H1 (cell line): ENCODE data around the gene ASB16. TPM values are rescaled to one million over a fixed set of nuclear protein-coding genes. Genes with fewer than 3 reads are reported as not detected.

Experiments used
- CTCF ChIA-PET: fragments of 300-600 bp; sonication (Branson Sonifier 250); formaldehyde crosslinking; loops from one replicate; lab custom pipeline; 2021; ENCODE audit not compliant: partially characterized antibody; lab: Charles Lee
- POLR2A ChIA-PET: fragments of 300-600 bp; sonication (Branson Sonifier 250); formaldehyde crosslinking; loops from one replicate; lab custom pipeline; 2021; ENCODE audit warnings: inconsistent platforms; ENCODE audit not compliant: partially characterized antibody; lab: Charles Lee
- DNase-seq, 2 experiments: peaks; one replicate each; pipeline versions ENCODE4 v3.0.0 to v3.0.0-alpha.2; 2010 to 2022; ENCODE audit warnings: low spot score in 2 of 2, low read depth in 1 of 2, mixed read lengths in 1 of 2
- FAIRE-seq: peaks from 2 replicates; lab custom pipeline; 2011; peaks lifted over from hg19 to GRCh38; lab: Jason Lieb, UNC
- H2AFZ ChIP-seq: 2 replicates; pipeline ENCODE4 v1.8.1; 2012; ENCODE audit warnings: low read length, inconsistent platforms
- H2AK5ac ChIP-seq: 2 replicates; pipeline ENCODE4 v1.6.1; 2013; ENCODE audit warnings: low read depth, low read length
- H2BK120ac ChIP-seq: replicated peaks from 2 replicates; pipeline ENCODE3; 2013; ENCODE audit warnings: low read depth, low read length, inconsistent platforms
- H2BK12ac ChIP-seq: 2 replicates; pipeline ENCODE4 v1.6.1; 2013; ENCODE audit warnings: low read depth, low read length
- H2BK15ac ChIP-seq: 2 replicates; pipeline ENCODE4 v1.6.1; 2013; ENCODE audit warnings: low read length
- H2BK20ac ChIP-seq: 2 replicates; pipeline ENCODE4 v1.6.1; 2013; ENCODE audit warnings: low read length
- H2BK5ac ChIP-seq: 2 replicates; pipeline ENCODE4 v1.6.1; 2013; ENCODE audit warnings: low read depth, low read length
- H3K14ac ChIP-seq: 2 replicates; pipeline ENCODE4 v1.6.1; 2013; ENCODE audit warnings: inconsistent platforms; ENCODE audit not compliant: insufficient read length
- H3K18ac ChIP-seq: 2 replicates; pipeline ENCODE4 v1.6.1; 2013; ENCODE audit warnings: low read length; ENCODE audit errors: extremely low read depth
- H3K23ac ChIP-seq: 2 replicates; pipeline ENCODE4 v1.6.1; 2013; ENCODE audit warnings: inconsistent platforms; ENCODE audit not compliant: insufficient read length
- H3K23me2 ChIP-seq: 2 replicates; pipeline ENCODE4 v1.6.1; 2013; ENCODE audit warnings: low read depth, low read length
- H3K27ac ChIP-seq: 2 replicates; pipeline ENCODE4 v1.6.1; 2011; ENCODE audit warnings: low read depth, low read length, inconsistent platforms
- H3K27me3 ChIP-seq, 4 experiments: replicated peaks in 1 of 4; 1 replicate in 1 of 4; 2 replicates in 3 of 4; pipeline versions ENCODE4 v1.6.1 to v1.8.1; 2011 to 2013; ENCODE audit warnings: low read length in 3 of 4, mild to moderate bottlenecking in 3 of 4, inconsistent platforms in 2 of 4, mixed read lengths in 2 of 4, moderate library complexity in 1 of 4; ENCODE audit not compliant: control insufficient read depth in 3 of 4, insufficient read depth in 3 of 4; ENCODE audit errors: extremely low read depth in 1 of 4
- H3K36me3 ChIP-seq, 4 experiments: 2 replicates each; pipeline versions ENCODE4 v1.6.1 to v1.8.1; 2011 to 2013; ENCODE audit warnings: mild to moderate bottlenecking in 4 of 4, low read length in 3 of 4, moderate library complexity in 2 of 4, control low read depth in 1 of 4, inconsistent platforms in 1 of 4; ENCODE audit not compliant: insufficient read depth in 4 of 4, control insufficient read depth in 2 of 4
- H3K4ac ChIP-seq: replicated peaks from 2 replicates; pipeline ENCODE3; 2013; ENCODE audit warnings: low read length, low read depth, mixed read lengths, inconsistent platforms; ENCODE audit not compliant: insufficient read length
- H3K4me1 ChIP-seq, 4 experiments: replicated peaks in 1 of 4; 1 replicate in 1 of 4; 2 replicates in 3 of 4; pipeline versions ENCODE4 v1.6.1 to v1.8.1; 2011 to 2013; ENCODE audit warnings: low read length in 3 of 4, inconsistent platforms in 2 of 4, mixed read lengths in 1 of 4; ENCODE audit not compliant: insufficient read depth in 4 of 4, control insufficient read depth in 3 of 4
- H3K4me2 ChIP-seq, 2 experiments: 2 replicates each; pipeline versions ENCODE4 v1.6.1 to v1.8.1; 2011 to 2013; ENCODE audit warnings: low read depth in 2 of 2, low read length in 2 of 2, control low read depth in 1 of 2, inconsistent platforms in 1 of 2, mild to moderate bottlenecking in 1 of 2; ENCODE audit not compliant: insufficient read depth in 1 of 2
- H3K4me3 ChIP-seq, 4 experiments: fragments of 200-600, 300-600 bp in 1 of 4; sonication (generic), shearing (Covaris generic), sonication (Bioruptor Twin) in 1 of 4; 2 replicates each; pipeline versions ENCODE4 v1.5.1 to v1.8.1; 2011 to 2016; ENCODE audit warnings: low read length in 4 of 4, low read depth in 3 of 4, control low read depth in 2 of 4, inconsistent platforms in 2 of 4, mild to moderate bottlenecking in 2 of 4, mixed read lengths in 1 of 4, moderate library complexity in 1 of 4; ENCODE audit not compliant: insufficient read depth in 2 of 4; ENCODE audit errors: extremely low read depth in 1 of 4
- H3K56ac ChIP-seq: replicated peaks from 2 replicates; pipeline ENCODE3; 2013; ENCODE audit warnings: low read depth, mild to moderate bottlenecking, mixed read lengths, low read length, inconsistent platforms; ENCODE audit not compliant: insufficient read length
- H3K79me1 ChIP-seq: 2 replicates; pipeline ENCODE4 v1.6.1; 2013; ENCODE audit warnings: low read depth, low read length, control low read depth
- H3K79me2 ChIP-seq, 2 experiments: 2 replicates each; pipeline versions ENCODE4 v1.6.1 to v1.8.1; 2012 to 2013; ENCODE audit warnings: low read length in 2 of 2, mild to moderate bottlenecking in 2 of 2, inconsistent platforms in 1 of 2; ENCODE audit not compliant: insufficient read depth in 2 of 2, control insufficient read depth in 1 of 2
- H3K9ac ChIP-seq, 4 experiments: replicated peaks in 1 of 4; 1 replicate in 1 of 4; 2 replicates in 3 of 4; pipeline versions ENCODE4 v1.6.1 to v1.8.1; 2011 to 2013; ENCODE audit warnings: low read depth in 3 of 4, low read length in 3 of 4, control low read depth in 2 of 4, mild to moderate bottlenecking in 2 of 4, moderate library complexity in 2 of 4, inconsistent platforms in 1 of 4; ENCODE audit errors: extremely low read depth in 1 of 4
- H3K9me3 ChIP-seq, 2 experiments: 2 replicates each; pipeline versions ENCODE4 v1.6.1 to v1.8.1; 2012 to 2013; ENCODE audit warnings: mild to moderate bottlenecking in 2 of 2, moderate library complexity in 2 of 2, control low read depth in 1 of 2, inconsistent platforms in 1 of 2, low read depth in 1 of 2, low read length in 1 of 2, mixed read lengths in 1 of 2; ENCODE audit not compliant: insufficient read depth in 2 of 2
- H4K20me1 ChIP-seq, 2 experiments: replicated peaks in 1 of 2; 2 replicates each; pipeline versions ENCODE3 to v1.8.1; 2011 to 2013; ENCODE audit warnings: inconsistent platforms in 2 of 2, low read length in 2 of 2, mild to moderate bottlenecking in 1 of 2; ENCODE audit not compliant: insufficient read depth in 2 of 2, control insufficient read depth in 1 of 2
- H4K5ac ChIP-seq: 2 replicates; pipeline ENCODE4 v1.6.1; 2013; ENCODE audit warnings: low read length, low read depth, mixed read lengths, inconsistent platforms; ENCODE audit not compliant: insufficient read length
- H4K8ac ChIP-seq: 2 replicates; pipeline ENCODE4 v1.8.0; 2013; ENCODE audit warnings: mild to moderate bottlenecking, moderate library complexity, low read length, inconsistent platforms; ENCODE audit not compliant: insufficient read depth; ENCODE audit errors: extremely low read depth
- H4K91ac ChIP-seq: replicated peaks from 2 replicates; pipeline ENCODE3; 2013; ENCODE audit warnings: low read length, mixed read lengths, inconsistent platforms; ENCODE audit not compliant: insufficient read length
- EGR1 ChIP-seq: IDR thresholded peaks from 2 replicates; pipeline ENCODE4 v1.6.1; 2011; ENCODE audit warnings: low read depth, low read length, borderline replicate concordance
- JUN ChIP-seq: IDR thresholded peaks from 2 replicates; pipeline ENCODE4 v1.6.1; 2011; ENCODE audit warnings: low read depth, mild to moderate bottlenecking, improper control_type of control experiment, low read length
- JUND ChIP-seq: IDR thresholded peaks from 2 replicates; pipeline ENCODE4 v1.6.1; 2011; ENCODE audit warnings: mild to moderate bottlenecking, improper control_type of control experiment, low read length
- POLR2AphosphoS5 ChIP-seq: IDR thresholded peaks from 2 replicates; pipeline ENCODE4 v1.6.1; 2011; ENCODE audit warnings: low read depth, low read length
- RAD21 ChIP-seq, 2 experiments: IDR thresholded peaks in 1 of 2; conservative IDR thresholded peaks in 1 of 2; 2 replicates each; pipeline ENCODE4 v1.6.1; 2011; ENCODE audit warnings: low read depth in 2 of 2, low read length in 2 of 2, improper control_type of control experiment in 1 of 2, inconsistent platforms in 1 of 2, mild to moderate bottlenecking in 1 of 2, moderate library complexity in 1 of 2
- SAP30 ChIP-seq: fragments of 300-600 bp; sonication (generic); IDR thresholded peaks from 2 replicates; pipeline ENCODE4 v1.7.1; 2012; ENCODE audit warnings: low read length, moderate library complexity, mild to moderate bottlenecking, inconsistent platforms; ENCODE audit not compliant: insufficient read depth, insufficient replicate concordance
- SIX5 ChIP-seq: IDR thresholded peaks from 2 replicates; pipeline ENCODE4 v1.6.1; 2011; ENCODE audit warnings: mild to moderate bottlenecking, low read depth, low read length
- SRF ChIP-seq: IDR thresholded peaks from 2 replicates; pipeline ENCODE4 v1.6.1; 2011; ENCODE audit warnings: mild to moderate bottlenecking, low read depth, low read length, moderate library complexity
- TAF7 ChIP-seq: optimal IDR thresholded peaks from 2 replicates; pipeline ENCODE3; 2011; ENCODE audit warnings: low read depth, mild to moderate bottlenecking, inconsistent platforms, low read length, moderate library complexity, borderline replicate concordance
- TEAD4 ChIP-seq: IDR thresholded peaks from 2 replicates; pipeline ENCODE4 v1.6.1; 2012; ENCODE audit warnings: low read depth, low read length, inconsistent platforms, mixed read lengths
- WGBS, 2 experiments: shearing (Covaris generic) in 1 of 2; methylation state at CpG; one replicate each; pipeline versions ENCODE4 v1.1.6 to v1.1.7; 2013 to 2015; ENCODE audit warnings: low lambda C conversion rate in 2 of 2, mixed read lengths in 2 of 2, inconsistent platforms in 1 of 2, low coverage in 1 of 2, missing lambda C conversion rate in 1 of 2; ENCODE audit not compliant: insufficient replicate concordance in 2 of 2, insufficient coverage in 1 of 2, insufficient read length in 1 of 2; ENCODE audit errors: extremely low coverage in 1 of 2, missing lambda C conversion rate in 1 of 2; 5-methylcytosine and 5-hydroxymethylcytosine counted together
- polyA plus RNA-seq, 7 experiments: library from polyadenylated mRNA; depleted of rRNA in 3 of 7; stranded (reverse) in 5 of 7; unstranded in 2 of 7; fragments of >200 nt in 5 of 7; fragments of 200-250 nt in 2 of 7; gene quantifications; 1 replicate in 5 of 7; 2 replicates in 1 of 7; 4 replicates in 1 of 7; pipeline versions ENCODE4 v1.2.1 to v1.2.3, GENCODE V29; 2011 to 2013; ENCODE audit warnings: missing spikeins in 2 of 7, mixed read lengths in 2 of 7
- total RNA-seq: library from RNA; stranded (reverse); fragmentation: NEBNext Ultra II Directional; extraction: Animal tissue kit (Norgen Biotek cat#: 25700); gene quantifications from 2 replicates; pipeline ENCODE4 v1.2.1, GENCODE V29; 2021
- TF ChIP-seq, protein P1 (sequence below): IDR thresholded peaks from 2 replicates; pipeline ENCODE4 v1.6.1; 2011; ENCODE audit warnings: low read length, improper control_type of control experiment

The ASB16 gene
- total and polyA plus RNA-seq, 2 of the 8 experiments (the other 6 are each of a cell fraction or from before 2014, with no cell fraction given), result 0.05 TPM; not detected in 1

DNA sequence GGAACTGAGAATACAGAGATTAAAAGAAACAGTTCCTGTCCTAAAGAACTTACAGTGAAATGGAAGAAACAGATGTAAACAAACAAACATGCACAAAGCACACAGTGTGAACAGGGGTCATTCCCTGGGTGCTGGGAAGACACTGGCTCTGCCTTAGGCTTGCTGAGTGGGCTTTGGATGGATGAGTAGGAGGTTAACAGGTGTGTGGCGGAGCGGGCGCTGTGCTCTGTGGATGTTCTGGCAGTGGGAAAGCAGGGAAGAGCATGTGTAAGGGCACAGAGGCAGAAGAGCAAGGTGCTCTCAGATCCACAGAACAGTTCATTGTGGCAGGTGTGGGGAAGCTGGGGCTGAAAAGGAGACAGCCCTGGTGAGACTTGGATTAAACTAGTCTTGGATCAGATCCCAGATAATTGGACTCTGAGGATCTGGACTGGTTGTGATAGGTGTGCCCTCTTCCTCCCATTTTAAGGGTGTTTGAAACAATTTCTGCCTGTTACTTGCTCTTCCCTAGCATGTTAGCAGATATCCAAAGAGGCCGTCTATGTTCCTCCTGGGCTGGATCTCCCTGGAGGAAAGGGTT is 20.7 kb upstream of the ASB16 start:
- Histone ChIP-seq H3K4me3 (no peak overlapping the region), H2AK5ac (no peak overlapping the region), H3K56ac (no peak overlapping the region), H3K4me2 (no peak overlapping the region), H4K5ac (no peak overlapping the region), H4K8ac (no peak overlapping the region), H3K27ac (no peak overlapping the region), H3K9ac (no peak overlapping the region), H4K20me1 (peaks cover 6 to 11% of the 10 kb centered on the region in 2 experiments), H3K79me1 (peaks cover 12% of the 10 kb centered on the region), H3K18ac (no peak overlapping the region), H3K14ac (no peak overlapping the region), H3K9me3 (no peaks in the 10 kb centered on the region), H2BK20ac (no peak overlapping the region), H3K4me1 (no peaks in the 10 kb centered on the region), H2BK5ac (no peak overlapping the region), H2BK12ac (no peak overlapping the region), H3K4ac (no peak overlapping the region), H3K23ac (no peak overlapping the region), H2AFZ (no peak overlapping the region), H3K36me3 (peaks cover 14 to 52% (median 45%) of the 10 kb centered on the region in 4 experiments), H2BK15ac (no peak overlapping the region), H4K91ac (no peak overlapping the region), H3K23me2 (no peaks in the 10 kb centered on the region), H3K79me2 (peaks cover 0 to 33% of the 10 kb centered on the region in 2 experiments; a peak in 2 of 4 replicates), H2BK120ac (no peak overlapping the region), H3K27me3 (no peaks in the 10 kb centered on the region)
- no peak for FAIRE-seq
- CTCF ChIA-PET, result interaction anchor here (0.6 to 3.9 kb wide), 17 partner anchors 9 to 272 kb away, joined by 3 to 39 read pairs (median 4); partner anchors contain the start of genes ASB16 and HDAC5
- POLR2A ChIA-PET, result interaction anchor here (0.8 to 2.9 kb wide), 3 partner anchors 10 to 88 kb away, joined by 3 to 11 read pairs (median 4); no protein-coding TSS in a partner anchor
- WGBS, 2 experiments, result 94% methylated on average over 4 of the region's 4 CpGs; no CpG with 5 or more reads in 1 of the 2 experiments
- no peak for DNase-seq
- TF ChIP-seq RAD21 (IDR thresholded peaks at IDR 0.05 in 1 of 2, conservative IDR thresholded peaks at IDR 0.05 in 1 of 2; ENCODE audit: low read depth in 2 of 2, low read length in 2 of 2), result no peak
- TF ChIP-seq, protein P1, sequence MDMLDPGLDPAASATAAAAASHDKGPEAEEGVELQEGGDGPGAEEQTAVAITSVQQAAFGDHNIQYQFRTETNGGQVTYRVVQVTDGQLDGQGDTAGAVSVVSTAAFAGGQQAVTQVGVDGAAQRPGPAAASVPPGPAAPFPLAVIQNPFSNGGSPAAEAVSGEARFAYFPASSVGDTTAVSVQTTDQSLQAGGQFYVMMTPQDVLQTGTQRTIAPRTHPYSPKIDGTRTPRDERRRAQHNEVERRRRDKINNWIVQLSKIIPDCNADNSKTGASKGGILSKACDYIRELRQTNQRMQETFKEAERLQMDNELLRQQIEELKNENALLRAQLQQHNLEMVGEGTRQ, result no peak
- no peak for TF ChIP-seq TAF7
- no peak for TF ChIP-seq TEAD4
- TF ChIP-seq EGR1, result no peak
- TF ChIP-seq POLR2AphosphoS5, result no peak
- TF ChIP-seq SIX5, result no peak
- TF ChIP-seq JUND, result no peak
- no peak for TF ChIP-seq SAP30
- no peak for TF ChIP-seq JUN
- no peak for TF ChIP-seq SRF
